Stimulated activated CD8-positive, alpha-beta memory T cell treated with anti-CD3 and anti-CD28 coated beads, Interleukin-12 subunit alpha, Interleukin-12 subunit beta, amount 100 ng/mL, for 24 hours (primary cell): ENCODE results near the gene ATL1.
A peak's percentile ranks its signal among the peaks of the same experiment; 100 is the strongest.
"Not testable (repeated sequence)": the region's sequence is repeated elsewhere in the genome, so short reads cannot be mapped to it uniquely, and the experiment has no call there.

Experiments used
- DNase-seq: peaks from one replicate; pipeline ENCODE4 v3.0.0-alpha.2; 2020; ENCODE audit errors: extremely low read depth

Gene ATL1

GRCh38 chr14:50658203-50658602, 98.3 kb downstream of the ATL1 start:
- DNase-seq: no peak

- no peak for DNase-seq
Observed at GRCh38 chr14:50659327-50659974, 99.5 kb downstream of the ATL1 start.

- not testable (repeated sequence) for DNase-seq
Observed at GRCh38 chr14:50664579-50664978, 104.6 kb downstream of the ATL1 start.

- DNase-seq: not testable (repeated sequence)
Observed at GRCh38 chr14:50665300-50665699, 105.4 kb downstream of the ATL1 start.

- no peak for DNase-seq
Observed at GRCh38 chr14:50666772-50667683, 107.1 kb downstream of the ATL1 start.

GRCh38 chr14:50667684-50667995, 107.7 kb downstream of the ATL1 start:
- DNase-seq: no peak

- peak; percentile 14 for DNase-seq
Observed at GRCh38 chr14:50667996-50668825, 108.3 kb downstream of the ATL1 start, which contains the start of gene SAV1. TSS of gene SAV1 (minus strand) at chr14:50668306. CDS start at chr14:50667967, 339 bp downstream.

- no peak for DNase-seq
Observed at GRCh38 chr14:50668826-50669143, 108.8 kb downstream of the ATL1 start.

- DNase-seq: no peak
Observed at GRCh38 chr14:50669441-50669986, 109.6 kb downstream of the ATL1 start.

- no peak for DNase-seq
Observed at GRCh38 chr14:50670196-50670865, 110.4 kb downstream of the ATL1 start.

- no peak for DNase-seq
Observed at GRCh38 chr14:50670866-50671256, 110.9 kb downstream of the ATL1 start.

GRCh38 chr14:50675597-50675996, 115.7 kb downstream of the ATL1 start:
- no peak for DNase-seq

GRCh38 chr14:50676814-50677516, 117.0 kb downstream of the ATL1 start:
- DNase-seq: no peak

GRCh38 chr14:50677527-50678063, 117.7 kb downstream of the ATL1 start:
- DNase-seq: no peak

- DNase-seq: no peak
Observed at GRCh38 chr14:50678163-50678562, 118.2 kb downstream of the ATL1 start.

GRCh38 chr14:50679674-50680073, 119.7 kb downstream of the ATL1 start:
- no peak for DNase-seq
